ENCODE data around the gene LTN1.

The LTN1 gene

GRCh38 chr21:28975397-28975796, 17.3 kb downstream of the LTN1 start:
- TF ChIP-seq CTCF (IDR thresholded peaks at IDR 0.05; ENCODE audit: insufficient read depth, low read length, poor library complexity, severe bottlenecking), result no peak
- TF ChIP-seq EZH2phosphoT487 (conservative IDR thresholded peaks at IDR 0.05; ENCODE audit: low read length), result no peak
- Histone ChIP-seq H3K9ac (ENCODE audit: low read length) (no peak overlapping the region), H4K20me1 (ENCODE audit: low read depth, low read length) (no peaks in the 10 kb centered on the region), H3K9me2 (replicated peaks; ENCODE audit: insufficient read depth, low read length) (no peaks in the 10 kb centered on the region), H3K9me3 (ENCODE audit: insufficient read depth, low read length) (no peaks in the 10 kb centered on the region), H3F3A (ENCODE audit: insufficient read depth) (peaks cover 4% of the 10 kb centered on the region; the same call in 1 of the 2 replicates), H3K36me3 (ENCODE audit: low read length) (peaks cover 35% of the 10 kb centered on the region), H2AFZ (ENCODE audit: low read depth, low read length, severe bottlenecking) (no peak overlapping the region), H3K27ac (ENCODE audit: low read depth, low read length) (no peak overlapping the region), H3K4me3 (ENCODE audit: insufficient read depth, low read length, poor library complexity, severe bottlenecking) (no peak overlapping the region), H3K4me2 (ENCODE audit: low read depth, low read length, poor library complexity, severe bottlenecking) (no peak overlapping the region), H3K27me3 (ENCODE audit: low read length) (no peaks in the 10 kb centered on the region), H3K79me2 (ENCODE audit: insufficient read depth, low read length) (0 out of 2 replicates have a peak, but pooled peaks cover 11% of the 10 kb centered on the region)

GRCh38 chr21:28974531-28975227, 18.0 kb downstream of the LTN1 start:
- H3K36me3 ChIP-seq (ENCODE audit: low read length), result peaks cover 39% of the 10 kb centered on the region
- H3K9ac ChIP-seq (ENCODE audit: low read length), result no peak overlapping the region
- no peaks in the 10 kb centered on the region for H3K27me3 ChIP-seq (ENCODE audit: low read length)
- H2AFZ ChIP-seq (ENCODE audit: low read depth, low read length, severe bottlenecking), result no peak overlapping the region
- no peak overlapping the region for H3K4me2 ChIP-seq (ENCODE audit: low read depth, low read length, poor library complexity, severe bottlenecking)
- H3K9me2 ChIP-seq (replicated peaks; ENCODE audit: insufficient read depth, low read length), result no peaks in the 10 kb centered on the region
- H3K4me3 ChIP-seq (ENCODE audit: insufficient read depth, low read length, poor library complexity, severe bottlenecking), result no peak overlapping the region
- H3K9me3 ChIP-seq (ENCODE audit: insufficient read depth, low read length), result no peaks in the 10 kb centered on the region
- H3K79me2 ChIP-seq (ENCODE audit: insufficient read depth, low read length), result 0 out of 2 replicates have a peak, but pooled peaks cover 11% of the 10 kb centered on the region
- no peak overlapping the region for H3K27ac ChIP-seq (ENCODE audit: low read depth, low read length)
- no peaks in the 10 kb centered on the region for H4K20me1 ChIP-seq (ENCODE audit: low read depth, low read length)
- no peak for TF ChIP-seq EZH2phosphoT487 (conservative IDR thresholded peaks at IDR 0.05; ENCODE audit: low read length)
- no peak for TF ChIP-seq CTCF (IDR thresholded peaks at IDR 0.05; ENCODE audit: insufficient read depth, low read length, poor library complexity, severe bottlenecking)
- peaks cover 4% of the 10 kb centered on the region; the same call in 1 of the 2 replicates for H3F3A ChIP-seq (ENCODE audit: insufficient read depth)

- Histone ChIP-seq H2AFZ (ENCODE audit: low read depth, low read length, severe bottlenecking) (no peak overlapping the region), H3K79me2 (ENCODE audit: insufficient read depth, low read length) (0 out of 2 replicates have a peak, but pooled peaks cover 11% of the 10 kb centered on the region), H3F3A (ENCODE audit: insufficient read depth) (peaks cover 4% of the 10 kb centered on the region; the same call in 1 of the 2 replicates), H3K4me3 (ENCODE audit: insufficient read depth, low read length, poor library complexity, severe bottlenecking) (no peak overlapping the region), H3K36me3 (ENCODE audit: low read length) (peaks cover 47% of the 10 kb centered on the region), H3K27me3 (ENCODE audit: low read length) (no peaks in the 10 kb centered on the region), H3K9ac (ENCODE audit: low read length) (no peak overlapping the region), H3K4me2 (ENCODE audit: low read depth, low read length, poor library complexity, severe bottlenecking) (no peak overlapping the region), H3K9me3 (ENCODE audit: insufficient read depth, low read length) (no peaks in the 10 kb centered on the region), H4K20me1 (ENCODE audit: low read depth, low read length) (no peaks in the 10 kb centered on the region), H3K27ac (ENCODE audit: low read depth, low read length) (no peak overlapping the region), H3K9me2 (replicated peaks; ENCODE audit: insufficient read depth, low read length) (no peaks in the 10 kb centered on the region)
- no peak for TF ChIP-seq CTCF (IDR thresholded peaks at IDR 0.05; ENCODE audit: insufficient read depth, low read length, poor library complexity, severe bottlenecking)
- no peak for TF ChIP-seq EZH2phosphoT487 (conservative IDR thresholded peaks at IDR 0.05; ENCODE audit: low read length)
These were observed 20.3 kb downstream of the LTN1 start for GRCh38 chr21:28972398-28972797.

Data from SU-DHL-6 (cell line).